ENCODE results near the gene ASIC4. TPM values are rescaled to one million over a fixed set of nuclear protein-coding genes. Genes with fewer than 3 reads are reported as not detected.

ASIC4 gene
- total and polyA plus RNA-seq, 12 donors: 0.15 to 0.43 (median 0.20) TPM; not detected in 7

GRCh38 chr2:219578811-219579613, 64.7 kb downstream of the ASIC4 start:
- H3K27me3 ChIP-seq: peaks cover 0 to 7% (median 3%) of the 10 kb centered on the region in 7 donors

GRCh38 chr2:219581346-219581745, 67.1 kb downstream of the ASIC4 start:
- intact Hi-C loops (cut with DNase I): no loop called here
- DNase-seq (no peak), ATAC-seq (no peak)
- no peaks in the 10 kb centered on the region for H3K9me3 ChIP-seq
- 70 to 85% methylated on average over 2 of the region's 2 CpGs for WGBS, 2 donors
- no peaks in the 10 kb centered on the region for H3K36me3 ChIP-seq
- H3K4me3 ChIP-seq: no peak overlapping the region
- no peak for TF ChIP-seq CTCF (IDR thresholded peaks at IDR 0.05)
- no peak overlapping the region for H3K27ac ChIP-seq
- H3K4me1 ChIP-seq: peaks cover 0 to 6% (median 0%) of the 10 kb centered on the region in 9 donors
- peaks cover 0 to 7% (median 3%) of the 10 kb centered on the region in 7 donors for H3K27me3 ChIP-seq

More at GRCh38 chr2:219578811-219579613, 64.7 kb downstream of the ASIC4 start:
- Histone ChIP-seq H3K36me3 (no peaks in the 10 kb centered on the region), H3K27ac (no peak overlapping the region), H3K4me3 (no peak overlapping the region), H3K4me1 (peaks cover 0 to 15% (median 0%) of the 10 kb centered on the region in 9 donors), H3K9me3 (no peaks in the 10 kb centered on the region)
- TF ChIP-seq CTCF (IDR thresholded peaks at IDR 0.05): no peak
- intact Hi-C loops (cut with DNase I): no loop called here
- DNase-seq: no peak
- 74 to 80% methylated on average over 8 of the region's 8 CpGs for WGBS, 2 donors
- no peak for ATAC-seq

Small RNA genes lying within 50 kb of the gene (microRNA-seq; reads per million reads assigned to microRNA genes)
- 2.0 to 5.4 reads per million in 2 donors for gene MIR3132

Other genes starting within 250 kb of the ASIC4 start
- 10 to 100 TPM; 55.6 to 87.6 (median 83.1) TPM for gene DNAJB2, start 235.1 kb upstream of the ASIC4 start, total RNA-seq
- 100 to 1,000 TPM in 1 of 2 donors, 10 to 100 TPM in 1; 76.9 to 148 TPM for gene DNAJB2, start 235.1 kb upstream of the ASIC4 start, polyA plus RNA-seq
- under 1 TPM in 6 of 10 donors, not detected in 4; 0.26 to 0.51 (median 0.31) TPM for gene PTPRN, start 205.1 kb upstream of the ASIC4 start, total RNA-seq
- gene PTPRN, start 205.1 kb upstream of the ASIC4 start, polyA plus RNA-seq: under 1 TPM in 1 of 2 donors, not detected in 1; 0.09 TPM
- gene RESP18, start 181.7 kb upstream of the ASIC4 start, total RNA-seq: not detected
- not detected for gene RESP18, start 181.7 kb upstream of the ASIC4 start, polyA plus RNA-seq
- gene DNPEP, start 126.6 kb upstream of the ASIC4 start, total RNA-seq: 100 to 1,000 TPM in 1 of 10 donors, 10 to 100 TPM in 9; 56.1 to 110 (median 74.0) TPM
- 10 to 100 TPM; 56.3 to 68.5 TPM for gene DNPEP, start 126.6 kb upstream of the ASIC4 start, polyA plus RNA-seq
- gene DES, start 96.1 kb upstream of the ASIC4 start, total RNA-seq: over 10,000 TPM; 12,560 to 18,019 (median 15,816) TPM
- gene DES, start 96.1 kb upstream of the ASIC4 start, polyA plus RNA-seq: over 10,000 TPM; 13,697 to 18,010 TPM
- 100 to 1,000 TPM in 9 of 10 donors, 10 to 100 TPM in 1; 97.2 to 151 (median 120) TPM for gene SPEG, start 79.6 kb upstream of the ASIC4 start, total RNA-seq
- gene SPEG, start 79.6 kb upstream of the ASIC4 start, polyA plus RNA-seq: 100 to 1,000 TPM in 1 of 2 donors, 10 to 100 TPM in 1; 62.9 to 130 TPM
- gene GMPPA, start 15.6 kb upstream of the ASIC4 start, total RNA-seq: 10 to 100 TPM; 15.8 to 29.4 (median 21.0) TPM
- gene GMPPA, start 15.6 kb upstream of the ASIC4 start, polyA plus RNA-seq: 10 to 100 TPM; 28.2 to 48.6 TPM
- gene CHPF, start 29.3 kb downstream of the ASIC4 start, total RNA-seq: 100 to 1,000 TPM in 4 of 10 donors, 10 to 100 TPM in 6; 66.5 to 166 (median 95.9) TPM
- 100 to 1,000 TPM in 1 of 2 donors, 10 to 100 TPM in 1; 76.9 to 221 TPM for gene CHPF, start 29.3 kb downstream of the ASIC4 start, polyA plus RNA-seq
- 1 to 10 TPM in 8 of 10 donors, under 1 TPM in 2; 0.59 to 3.5 (median 1.6) TPM for gene TMEM198, start 29.5 kb downstream of the ASIC4 start, total RNA-seq
- 10 to 100 TPM in 1 of 2 donors, 1 to 10 TPM in 1; 3.0 to 10.7 TPM for gene TMEM198, start 29.5 kb downstream of the ASIC4 start, polyA plus RNA-seq
- gene OBSL1, start 57.1 kb downstream of the ASIC4 start, total RNA-seq: 100 to 1,000 TPM; 161 to 277 (median 171) TPM
- gene OBSL1, start 57.1 kb downstream of the ASIC4 start, polyA plus RNA-seq: 100 to 1,000 TPM; 108 to 310 TPM
- 1 to 10 TPM; 1.1 to 4.2 (median 2.5) TPM for gene INHA, start 57.8 kb downstream of the ASIC4 start, total RNA-seq
- 10 to 100 TPM in 1 of 2 donors, 1 to 10 TPM in 1; 4.0 to 22.1 TPM for gene INHA, start 57.8 kb downstream of the ASIC4 start, polyA plus RNA-seq
- 10 to 100 TPM in 8 of 10 donors, 1 to 10 TPM in 2; 7.2 to 18.2 (median 12.9) TPM for gene STK11IP, start 83.4 kb downstream of the ASIC4 start, total RNA-seq
- gene STK11IP, start 83.4 kb downstream of the ASIC4 start, polyA plus RNA-seq: 10 to 100 TPM; 15.4 to 27.4 TPM
- gene SLC4A3, start 113.1 kb downstream of the ASIC4 start, total RNA-seq: 100 to 1,000 TPM; 339 to 671 (median 422) TPM
- gene SLC4A3, start 113.1 kb downstream of the ASIC4 start, polyA plus RNA-seq: 100 to 1,000 TPM; 197 to 341 TPM